ENCODE data around the gene PLCXD3. TPM values are rescaled to one million over a fixed set of nuclear protein-coding genes. Genes with fewer than 3 reads are reported as not detected.

Gene PLCXD3
- total and polyA plus RNA-seq, 7 donors: 0.23 to 2.9 (median 1.6) TPM

GRCh38 chr5:41337216-41337615, 173.2 kb downstream of the PLCXD3 start:
- Histone ChIP-seq H3K36me3 (no peaks in the 10 kb centered on the region), H3K9me3 (no peaks in the 10 kb centered on the region), H3K27me3 (no peaks in the 10 kb centered on the region), H3K4me1 (peaks cover 0 to 19% (median 3%) of the 10 kb centered on the region in 4 donors), H3K4me3 (no peak overlapping the region), H3K27ac (no peak overlapping the region)
- no peak for TF ChIP-seq POLR2A (IDR thresholded peaks at IDR 0.05)
- TF ChIP-seq CTCF (IDR thresholded peaks at IDR 0.05): no peak
- TF ChIP-seq EP300 (IDR thresholded peaks at IDR 0.05): no peak
- no peak for TF ChIP-seq POLR2AphosphoS5 (IDR thresholded peaks at IDR 0.05)
- intact Hi-C loops (cut with DNase I): no loop called here
- no peak for DNase-seq

- H3K36me3 ChIP-seq: no peaks in the 10 kb centered on the region
- no peak for TF ChIP-seq POLR2A (IDR thresholded peaks at IDR 0.05)
- H3K9me3 ChIP-seq: no peaks in the 10 kb centered on the region
- H3K27ac ChIP-seq: no peak overlapping the region
- DNase-seq: no peak
- intact Hi-C loops (cut with DNase I): no loop called here
- no peak overlapping the region for H3K4me3 ChIP-seq
- H3K4me1 ChIP-seq: peaks cover 0 to 19% (median 3%) of the 10 kb centered on the region in 4 donors
- WGBS, 2 donors: 91 to 96% methylated on average over 1 of the region's 1 CpG
- no peaks in the 10 kb centered on the region for H3K27me3 ChIP-seq
These were observed 173.9 kb downstream of the PLCXD3 start for GRCh38 chr5:41336471-41336870.

- DNase-seq: no peak
- 70 to 74% methylated on average over 4 of the region's 4 CpGs for WGBS, 2 donors
- Histone ChIP-seq H3K36me3 (no peaks in the 10 kb centered on the region), H3K4me1 (peaks cover 0 to 19% (median 3%) of the 10 kb centered on the region in 4 donors), H3K4me3 (no peak overlapping the region), H3K9me3 (no peaks in the 10 kb centered on the region), H3K27ac (no peak overlapping the region), H3K27me3 (no peaks in the 10 kb centered on the region)
- TF ChIP-seq POLR2A (IDR thresholded peaks at IDR 0.05): no peak
- TF ChIP-seq EP300 (IDR thresholded peaks at IDR 0.05): no peak
- no peak for TF ChIP-seq CTCF (IDR thresholded peaks at IDR 0.05)
- TF ChIP-seq POLR2AphosphoS5 (IDR thresholded peaks at IDR 0.05): no peak
- intact Hi-C loops (cut with DNase I): no loop called here
These were observed 174.7 kb downstream of the PLCXD3 start for GRCh38 chr5:41335596-41336181.

GRCh38 chr5:41334758-41335157, 175.6 kb downstream of the PLCXD3 start:
- Histone ChIP-seq H3K27ac (peak overlapping the region; percentile 14 to 29 (median 26)), H3K27me3 (no peaks in the 10 kb centered on the region), H3K36me3 (no peaks in the 10 kb centered on the region), H3K4me3 (no peak overlapping the region), H3K4me1 (peaks cover 0 to 19% (median 3%) of the 10 kb centered on the region in 4 donors), H3K9me3 (no peaks in the 10 kb centered on the region)
- 54 to 76% methylated on average over 5 of the region's 5 CpGs for WGBS, 2 donors
- DNase-seq: peak; percentile 65
- TF ChIP-seq CTCF (IDR thresholded peaks at IDR 0.05) (no peak), POLR2AphosphoS5 (IDR thresholded peaks at IDR 0.05) (no peak), EP300 (IDR thresholded peaks at IDR 0.05) (no peak), POLR2A (IDR thresholded peaks at IDR 0.05) (no peak)
- intact Hi-C loops (cut with DNase I): no loop called here

GRCh38 chr5:41334221-41334620, 176.2 kb downstream of the PLCXD3 start:
- Histone ChIP-seq H3K9me3 (no peaks in the 10 kb centered on the region), H3K27me3 (no peaks in the 10 kb centered on the region), H3K4me1 (peaks cover 0 to 19% (median 3%) of the 10 kb centered on the region in 4 donors), H3K4me3 (no peak overlapping the region), H3K36me3 (no peaks in the 10 kb centered on the region), H3K27ac (peak overlapping the region; percentile 14 to 29 (median 26))
- no peak for DNase-seq
- intact Hi-C loops (cut with DNase I): no loop called here
- WGBS, 2 donors: 56 to 58% methylated on average over 1 of the region's 1 CpG
- TF ChIP-seq POLR2A (IDR thresholded peaks at IDR 0.05) (no peak), POLR2AphosphoS5 (IDR thresholded peaks at IDR 0.05) (no peak), CTCF (IDR thresholded peaks at IDR 0.05) (no peak), EP300 (IDR thresholded peaks at IDR 0.05) (no peak)
